Hepatocyte (in vitro differentiated cells): ENCODE results near the gene MCHR1. TPM values are rescaled to one million over a fixed set of nuclear protein-coding genes. Genes with fewer than 3 reads are reported as not detected.
A peak's percentile ranks its signal among the peaks of the same experiment; 100 is the strongest.

ENCODE experiments used
- DNase-seq: peaks from one replicate; pipeline ENCODE4 v3.0.0-alpha.2; 2016; ENCODE audit warnings: low spot score
- H2AFZ ChIP-seq: fragments of 200-600 bp; sonication (generic); 2 replicates; pipeline ENCODE4 v1.6.0; 2016; ENCODE audit warnings: antibody characterized with exemption, mild to moderate bottlenecking
- H3K27ac ChIP-seq: fragments of 200-600 bp; sonication (generic); 2 replicates; pipeline ENCODE4 v1.5.1; 2016; ENCODE audit warnings: mild to moderate bottlenecking
- H3K27me3 ChIP-seq: fragments of 200-600 bp; sonication (generic); 2 replicates; pipeline ENCODE4 v1.6.1; 2016
- H3K36me3 ChIP-seq: fragments of 200-600 bp; sonication (generic); replicated peaks from 2 replicates; pipeline ENCODE4 v1.5.1; 2016; ENCODE audit warnings: low read depth; ENCODE audit not compliant: insufficient read depth
- H3K4me1 ChIP-seq: fragments of 200-600 bp; sonication (generic); 2 replicates; pipeline ENCODE4 v1.5.1; 2016; ENCODE audit warnings: mild to moderate bottlenecking, moderate library complexity; ENCODE audit not compliant: insufficient read depth
- H3K4me2 ChIP-seq: fragments of 200-600 bp; sonication (generic); 2 replicates; pipeline ENCODE4 v1.6.0; 2016
- H3K4me3 ChIP-seq: fragments of 200-600 bp; sonication (generic); 2 replicates; pipeline ENCODE4 v1.5.1; 2016; ENCODE audit warnings: mild to moderate bottlenecking
- H3K79me2 ChIP-seq: fragments of 200-600 bp; sonication (generic); 2 replicates; pipeline ENCODE4 v1.6.0; 2017; ENCODE audit warnings: mild to moderate bottlenecking
- H3K9me2 ChIP-seq: fragments of 200-600 bp; sonication (generic); replicated peaks from 2 replicates; pipeline ENCODE4 v1.6.0; 2017; ENCODE audit warnings: mild to moderate bottlenecking; ENCODE audit not compliant: insufficient read depth
- H3K9me3 ChIP-seq: fragments of 200-600 bp; sonication (generic); 2 replicates; pipeline ENCODE4 v1.5.1; 2016; ENCODE audit warnings: low read depth, mild to moderate bottlenecking
- H4K20me1 ChIP-seq: fragments of 200-600 bp; sonication (generic); 2 replicates; pipeline ENCODE4 v1.6.0; 2016; ENCODE audit warnings: mild to moderate bottlenecking; ENCODE audit not compliant: insufficient read depth, poor library complexity, severe bottlenecking
- CTCF ChIP-seq: fragments of 200-600 bp; sonication (generic); IDR thresholded peaks from 2 replicates; pipeline ENCODE4 v1.5.1; 2016; ENCODE audit warnings: antibody characterized with exemption, mild to moderate bottlenecking; ENCODE audit not compliant: poor library complexity
- EZH2 ChIP-seq: fragments of 200-600 bp; sonication (generic); IDR thresholded peaks from 2 replicates; pipeline ENCODE4 v1.6.1; 2016; ENCODE audit warnings: antibody characterized with exemption, mild to moderate bottlenecking, borderline replicate concordance
- EZH2phosphoT487 ChIP-seq: fragments of 200-600 bp; sonication (generic); IDR thresholded peaks from one replicate; pipeline ENCODE4 v1.6.1; 2018; ENCODE audit warnings: antibody characterized with exemption, mild to moderate bottlenecking, low read depth, moderate library complexity; ENCODE audit not compliant: unreplicated experiment, severe bottlenecking
- WGBS: methylation state at CpG from one replicate; pipeline ENCODE4 v1.1.6; 2016; ENCODE audit warnings: low lambda C conversion rate; ENCODE audit errors: missing lambda C conversion rate; 5-methylcytosine and 5-hydroxymethylcytosine counted together
- polyA plus RNA-seq: library from polyadenylated mRNA; unstranded; fragments of >200 nt; fragmentation: Nextera tagmentation; extraction: Ambion mirVana; gene quantifications from 2 replicates; pipeline ENCODE4 v1.2.1, GENCODE V29; 2016
- total RNA-seq: library from RNA; depleted of rRNA; stranded (reverse); fragments of >200 nt; gene quantifications from 2 replicates; pipeline ENCODE4 v1.2.3, GENCODE V29; 2014

MCHR1 gene, protein sequence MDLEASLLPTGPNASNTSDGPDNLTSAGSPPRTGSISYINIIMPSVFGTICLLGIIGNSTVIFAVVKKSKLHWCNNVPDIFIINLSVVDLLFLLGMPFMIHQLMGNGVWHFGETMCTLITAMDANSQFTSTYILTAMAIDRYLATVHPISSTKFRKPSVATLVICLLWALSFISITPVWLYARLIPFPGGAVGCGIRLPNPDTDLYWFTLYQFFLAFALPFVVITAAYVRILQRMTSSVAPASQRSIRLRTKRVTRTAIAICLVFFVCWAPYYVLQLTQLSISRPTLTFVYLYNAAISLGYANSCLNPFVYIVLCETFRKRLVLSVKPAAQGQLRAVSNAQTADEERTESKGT
- total RNA-seq (0.50 and 1.1 TPM in 2 replicates), polyA plus RNA-seq (1.1 TPM in 1 of 2 replicates, not detected in the other)

GRCh38 chr22:40679249-40679963 lies at the start of gene MCHR1:
MCHR1 (plus strand) TSS chr22:40679484; CDS start chr22:40679653, 169 bp downstream.
- H3K27ac ChIP-seq, result no peak within 1 kb of the TSS
- 31% methylated on average over 21 of the region's 21 CpGs for WGBS
- no peaks in the 10 kb centered on the region for H3K9me2 ChIP-seq
- H2AFZ ChIP-seq, result no peak within 1 kb of the TSS
- TF ChIP-seq EZH2, result no peak
- TF ChIP-seq CTCF, result no peak
- TF ChIP-seq EZH2phosphoT487, result no peak
- H3K4me3 ChIP-seq, result no peak within 1 kb of the TSS
- no peaks in the 10 kb centered on the region for H3K36me3 ChIP-seq
- H4K20me1 ChIP-seq, result no peaks in the 10 kb centered on the region
- peak; percentile 25 for DNase-seq
- H3K4me1 ChIP-seq, result peaks cover 13% of the 10 kb centered on the region
- no peaks in the 10 kb centered on the region for H3K27me3 ChIP-seq
- H3K9me3 ChIP-seq, result no peaks in the 10 kb centered on the region
- H3K79me2 ChIP-seq, result no peaks in the 10 kb centered on the region
- peak within 1 kb of the TSS; percentile 77 for H3K4me2 ChIP-seq

GRCh38 chr22:40631925-40632324 lies 47.4 kb upstream of the MCHR1 start:
- Histone ChIP-seq H3K36me3 (no peaks in the 10 kb centered on the region), H3K27me3 (no peaks in the 10 kb centered on the region), H4K20me1 (peaks cover 52% of the 10 kb centered on the region), H3K9me2 (no peaks in the 10 kb centered on the region), H3K9me3 (no peaks in the 10 kb centered on the region), H3K4me3 (no peak overlapping the region), H3K4me1 (peaks cover 13% of the 10 kb centered on the region), H3K79me2 (peaks cover 93% of the 10 kb centered on the region), H3K4me2 (no peak overlapping the region), H3K27ac (no peak overlapping the region), H2AFZ (no peak overlapping the region)
- TF ChIP-seq EZH2phosphoT487 (no peak), EZH2 (no peak), CTCF (no peak)
- 99% methylated on average over 2 of the region's 2 CpGs for WGBS
- no peak for DNase-seq

DNA sequence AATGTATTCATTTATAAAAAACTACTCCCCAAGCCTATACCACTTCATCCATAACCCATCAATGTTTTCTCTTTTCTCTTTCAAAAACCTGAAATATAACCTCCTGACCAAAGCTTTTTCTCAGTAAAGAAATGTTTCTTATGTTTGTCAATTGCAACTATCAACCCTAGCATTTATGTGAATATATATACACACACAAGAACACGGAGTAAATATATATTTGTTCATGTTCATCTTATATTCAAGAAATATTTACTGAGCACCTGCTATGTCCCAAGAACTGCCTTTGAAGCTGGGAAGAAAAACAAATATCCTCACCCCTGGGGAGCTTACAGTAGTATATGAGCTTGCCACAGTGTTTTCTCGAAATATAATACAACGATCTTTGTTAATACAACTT lies 46.2 kb upstream of the MCHR1 start:
- peaks cover 13% of the 10 kb centered on the region for H3K4me1 ChIP-seq
- TF ChIP-seq EZH2phosphoT487 (no peak), CTCF (no peak), EZH2 (no peak)
- H3K36me3 ChIP-seq, result no peaks in the 10 kb centered on the region
- no peak for DNase-seq
- no peak overlapping the region for H3K4me3 ChIP-seq
- H3K9me3 ChIP-seq, result no peaks in the 10 kb centered on the region
- no peaks in the 10 kb centered on the region for H3K9me2 ChIP-seq
- no peak overlapping the region for H3K4me2 ChIP-seq
- H3K79me2 ChIP-seq, result peaks cover 82% of the 10 kb centered on the region
- 97% methylated on average over 3 of the region's 3 CpGs for WGBS
- H3K27ac ChIP-seq, result no peak overlapping the region
- H4K20me1 ChIP-seq, result peaks cover 45% of the 10 kb centered on the region
- H2AFZ ChIP-seq, result no peak overlapping the region
- no peaks in the 10 kb centered on the region for H3K27me3 ChIP-seq
